ENCODE results near the gene NFIB.

The NFIB gene

GRCh38 chr9:14353222-14354056 is 39.5 kb upstream of the NFIB start:
- peak; percentile 89 for TF ChIP-seq CTCF (conservative IDR thresholded peaks at IDR 0.05; ENCODE audit: low read length)
- DNase-seq (ENCODE audit: low read depth) = peak; percentile 68
- H3K4me3 ChIP-seq (ENCODE audit: low read length) = no peak overlapping the region

GRCh38 chr9:14352503-14352902 is 38.6 kb upstream of the NFIB start:
- no peak for DNase-seq (ENCODE audit: low read depth)
- no peak for TF ChIP-seq CTCF (conservative IDR thresholded peaks at IDR 0.05; ENCODE audit: low read length)
- no peak overlapping the region for H3K4me3 ChIP-seq (ENCODE audit: low read length)

GRCh38 chr9:14351221-14351836 is 37.4 kb upstream of the NFIB start:
- no peak for TF ChIP-seq CTCF (conservative IDR thresholded peaks at IDR 0.05; ENCODE audit: low read length)
- H3K4me3 ChIP-seq (ENCODE audit: low read length) = no peak overlapping the region
- no peak for DNase-seq (ENCODE audit: low read depth)

GRCh38 chr9:14350754-14351153 is 36.8 kb upstream of the NFIB start:
- no peak for TF ChIP-seq CTCF (conservative IDR thresholded peaks at IDR 0.05; ENCODE audit: low read length)
- DNase-seq (ENCODE audit: low read depth) = no peak
- no peak overlapping the region for H3K4me3 ChIP-seq (ENCODE audit: low read length)

GRCh38 chr9:14350349-14350728 is 36.4 kb upstream of the NFIB start:
- no peak for DNase-seq (ENCODE audit: low read depth)
- no peak overlapping the region for H3K4me3 ChIP-seq (ENCODE audit: low read length)

GRCh38 chr9:14349447-14350348 is 35.8 kb upstream of the NFIB start:
- DNase-seq (ENCODE audit: low read depth) = no peak
- no peak for TF ChIP-seq CTCF (conservative IDR thresholded peaks at IDR 0.05; ENCODE audit: low read length)

More at GRCh38 chr9:14350349-14350728, 36.4 kb upstream of the NFIB start:
- TF ChIP-seq CTCF (conservative IDR thresholded peaks at IDR 0.05; ENCODE audit: low read length) = no peak

More at GRCh38 chr9:14349447-14350348, 35.8 kb upstream of the NFIB start:
- H3K4me3 ChIP-seq (ENCODE audit: low read length) = no peak overlapping the region
